Lung (tissue), 12 donors: Measurements from ENCODE around the gene PBX3. TPM values are rescaled to one million over a fixed set of nuclear protein-coding genes. Genes with fewer than 3 reads are reported as not detected.

Experiments
- ATAC-seq: fragments of 200-7000 bp; cut with Tn5 transposase; one replicate; pipeline ENCODE4 v1.9.1; 2020; ENCODE audit warnings: moderate number of reproducible peaks; ENCODE audit not compliant: insufficient read depth, low FRiP score
- DNase-seq, 3 donors: peaks; one replicate each; pipeline ENCODE4 v3.0.0-alpha.2; 2013 to 2017
- H3K27ac ChIP-seq, 2 donors: one replicate each; pipeline ENCODE4 v1.5.1; 2013; ENCODE audit warnings: mild to moderate bottlenecking in 2 of 2, moderate library complexity in 2 of 2, control low read depth in 1 of 2, inconsistent platforms in 1 of 2, low read depth in 1 of 2, low read length in 1 of 2
- H3K27me3 ChIP-seq, 3 donors: one replicate each; pipeline ENCODE4 v1.5.1; 2013; ENCODE audit warnings: low read length in 2 of 3; ENCODE audit not compliant: control insufficient read depth in 3 of 3, insufficient read depth in 3 of 3
- H3K36me3 ChIP-seq, 4 donors: one replicate each; pipeline ENCODE4 v1.5.1; 2013; ENCODE audit warnings: low read length in 4 of 4, mild to moderate bottlenecking in 1 of 4, moderate library complexity in 1 of 4; ENCODE audit not compliant: control insufficient read depth in 4 of 4, insufficient read depth in 4 of 4
- H3K4me1 ChIP-seq, 5 donors: one replicate each; pipeline ENCODE4 v1.5.1; 2013; ENCODE audit warnings: low read length in 5 of 5, mild to moderate bottlenecking in 2 of 5, moderate library complexity in 1 of 5; ENCODE audit not compliant: control insufficient read depth in 5 of 5, insufficient read depth in 5 of 5
- H3K4me3 ChIP-seq: one replicate; pipeline ENCODE4 v1.5.1; 2013; ENCODE audit warnings: mild to moderate bottlenecking, control low read depth, moderate library complexity
- H3K9ac ChIP-seq, 2 donors: one replicate each; pipeline ENCODE4 v1.5.1; 2013; ENCODE audit warnings: low read length in 2 of 2, control low read depth in 1 of 2; ENCODE audit not compliant: insufficient read depth in 1 of 2
- H3K9me3 ChIP-seq, 4 donors: one replicate each; pipeline ENCODE4 v1.5.1; 2013; ENCODE audit warnings: low read length in 3 of 4, mild to moderate bottlenecking in 1 of 4, moderate library complexity in 1 of 4; ENCODE audit not compliant: control insufficient read depth in 4 of 4, insufficient read depth in 3 of 4
- CTCF ChIP-seq: IDR thresholded peaks from 2 replicates; pipeline ENCODE4 v1.5.1; 2012; ENCODE audit warnings: mild to moderate bottlenecking; ENCODE audit errors: control extremely low read depth, extremely low read depth
- WGBS, 2 donors: extraction: QIAGEN DNeasy Blood & Tissue Kit; methylation state at CpG; one replicate each; pipeline ENCODE4 v1.1.7; 2013; 5-methylcytosine and 5-hydroxymethylcytosine counted together
- polyA plus RNA-seq, 2 donors: library from polyadenylated mRNA; stranded (reverse); fragments of 200-250 nt; gene quantifications; one replicate each; pipeline ENCODE4 v1.2.1, GENCODE V29; 2013
- total RNA-seq, 2 donors: library from RNA; depleted of rRNA in 1 of 2; stranded (reverse); fragments of >200 nt in 1 of 2; gene quantifications; one replicate each; pipeline ENCODE4 v1.2.1, GENCODE V29; 2014 to 2021
- donor health status: control.
- donor health status: control.
- donor health status: Bipolar disorder and iron deficiency.
- donor health status: healthy.
- donor health status: DM: yes; HTN: yes; CAD: no.

PBX3 gene
- total and polyA plus RNA-seq, 4 donors = 8.6 to 60.4 (median 26.4) TPM

GRCh38 chr9:125835655-125836054, 88.5 kb downstream of the PBX3 start:
- H3K4me3 ChIP-seq = no peak overlapping the region
- DNase-seq (no peak), ATAC-seq (no peak)
- H3K4me1 ChIP-seq = peaks cover 0 to 16% (median 0%) of the 10 kb centered on the region in 5 donors
- 61 to 62% methylated on average over 1 of the region's 1 CpG for WGBS, 2 donors
- H3K36me3 ChIP-seq = no peaks in the 10 kb centered on the region
- no peak for TF ChIP-seq CTCF
- no peaks in the 10 kb centered on the region for H3K27me3 ChIP-seq
- no peaks in the 10 kb centered on the region for H3K9me3 ChIP-seq
- H3K9ac ChIP-seq = no peak overlapping the region
- no peak overlapping the region for H3K27ac ChIP-seq

GRCh38 chr9:125839317-125839716, 92.1 kb downstream of the PBX3 start:
- H3K27ac ChIP-seq = no peak overlapping the region
- H3K27me3 ChIP-seq = no peaks in the 10 kb centered on the region
- no peak for ATAC-seq
- no peaks in the 10 kb centered on the region for H3K36me3 ChIP-seq
- H3K9ac ChIP-seq = no peak overlapping the region
- no peak for DNase-seq
- WGBS, 2 donors = 27 to 68% methylated on average over 2 of the region's 2 CpGs
- TF ChIP-seq CTCF = no peak
- H3K9me3 ChIP-seq = no peaks in the 10 kb centered on the region
- no peak overlapping the region for H3K4me3 ChIP-seq
- H3K4me1 ChIP-seq = peaks cover 2 to 44% (median 9%) of the 10 kb centered on the region in 5 donors

GRCh38 chr9:125841444-125841843, 94.3 kb downstream of the PBX3 start:
- Histone ChIP-seq H3K27me3 (no peaks in the 10 kb centered on the region), H3K4me3 (no peak overlapping the region), H3K9ac (peak overlapping the region in 1 of 2 donors; percentile 1), H3K27ac (no peak overlapping the region), H3K4me1 (peaks cover 2 to 44% (median 9%) of the 10 kb centered on the region in 5 donors), H3K36me3 (no peaks in the 10 kb centered on the region), H3K9me3 (no peaks in the 10 kb centered on the region)
- no peak for ATAC-seq
- WGBS, 2 donors = 47 to 77% methylated on average over 1 of the region's 1 CpG
- no peak for TF ChIP-seq CTCF
- DNase-seq = no peak

GRCh38 chr9:125842242-125842641, 95.1 kb downstream of the PBX3 start:
- Histone ChIP-seq H3K4me1 (peaks cover 2 to 44% (median 9%) of the 10 kb centered on the region in 5 donors), H3K27me3 (no peaks in the 10 kb centered on the region), H3K4me3 (no peak overlapping the region), H3K27ac (no peak overlapping the region), H3K9ac (peak overlapping the region in 1 of 2 donors; percentile 8), H3K9me3 (no peaks in the 10 kb centered on the region), H3K36me3 (no peaks in the 10 kb centered on the region)
- peak in 2 of 3 donors; percentile 49 to 57 for DNase-seq
- TF ChIP-seq CTCF = no peak
- WGBS, 2 donors = 89% methylated on average over 1 of the region's 1 CpG
- no peak for ATAC-seq
